Mesenchymal stem cell (in vitro differentiated cells and primary cell): Measurements from ENCODE around the gene BCORL1.

Experiments
- DNase-seq: peaks from one replicate; pipeline ENCODE4 v3.0.0-alpha.2; 2013
- H2AFZ ChIP-seq: one replicate; pipeline ENCODE4 v1.6.1; 2013; ENCODE audit warnings: low read depth, mild to moderate bottlenecking, control low read depth, inconsistent platforms, low read length, moderate library complexity
- H2AK5ac ChIP-seq: 2 replicates; pipeline ENCODE4 v1.6.1; 2013; ENCODE audit warnings: low read length, moderate library complexity, mild to moderate bottlenecking, inconsistent platforms; ENCODE audit not compliant: severe bottlenecking
- H2BK120ac ChIP-seq: one replicate; pipeline ENCODE4 v1.6.1; 2013; ENCODE audit warnings: low read depth, mild to moderate bottlenecking, inconsistent platforms, low read length, moderate library complexity
- H2BK12ac ChIP-seq, 2 experiments: one replicate each; pipeline ENCODE4 v1.6.1; 2013; ENCODE audit warnings: inconsistent platforms in 2 of 2, low read length in 2 of 2, mild to moderate bottlenecking in 2 of 2, moderate library complexity in 2 of 2, control low read depth in 1 of 2
- H2BK15ac ChIP-seq: one replicate; pipeline ENCODE4 v1.6.1; 2013; ENCODE audit warnings: mild to moderate bottlenecking, low read depth, inconsistent platforms; ENCODE audit not compliant: poor library complexity, severe bottlenecking
- H2BK5ac ChIP-seq: 2 replicates; pipeline ENCODE4 v1.6.1; 2013; ENCODE audit warnings: low read depth, mild to moderate bottlenecking, low read length, control low read depth, inconsistent platforms; ENCODE audit not compliant: poor library complexity, severe bottlenecking
- H3K14ac ChIP-seq, 2 experiments: one replicate each; pipeline ENCODE4 v1.6.1; 2013; ENCODE audit warnings: inconsistent platforms in 2 of 2, low read length in 2 of 2, control low read depth in 1 of 2, mild to moderate bottlenecking in 1 of 2, moderate library complexity in 1 of 2
- H3K18ac ChIP-seq, 2 experiments: one replicate each; pipeline ENCODE4 v1.6.1; 2013; ENCODE audit warnings: inconsistent platforms in 2 of 2, low read length in 2 of 2, control low read depth in 1 of 2, low read depth in 1 of 2, mild to moderate bottlenecking in 1 of 2
- H3K23ac ChIP-seq, 2 experiments: one replicate each; pipeline ENCODE4 v1.6.1; 2013; ENCODE audit warnings: inconsistent platforms in 2 of 2, low read length in 2 of 2, mild to moderate bottlenecking in 2 of 2, moderate library complexity in 2 of 2, control low read depth in 1 of 2
- H3K27ac ChIP-seq: 2 replicates; pipeline ENCODE4 v1.5.1; 2013; ENCODE audit warnings: mild to moderate bottlenecking, moderate library complexity, low read length, control low read depth, inconsistent platforms; ENCODE audit not compliant: poor library complexity, severe bottlenecking
- H3K27me3 ChIP-seq, 2 experiments: 2 replicates each; pipeline versions ENCODE4 v1.6.1 to v1.7.0; 2013; ENCODE audit warnings: low read length in 2 of 2, mild to moderate bottlenecking in 2 of 2, moderate library complexity in 2 of 2, control low read depth in 1 of 2, inconsistent platforms in 1 of 2; ENCODE audit not compliant: control insufficient read depth in 1 of 2, insufficient read depth in 1 of 2
- H3K36me3 ChIP-seq, 2 experiments: 2 replicates each; pipeline versions ENCODE4 v1.6.1 to v1.7.0; 2013; ENCODE audit warnings: low read length in 2 of 2, control low read depth in 1 of 2, inconsistent platforms in 1 of 2, low read depth in 1 of 2, mild to moderate bottlenecking in 1 of 2; ENCODE audit not compliant: insufficient read depth in 2 of 2, control insufficient read depth in 1 of 2
- H3K4ac ChIP-seq, 2 experiments: one replicate each; pipeline ENCODE4 v1.6.1; 2013; ENCODE audit warnings: inconsistent platforms in 2 of 2, low read length in 2 of 2, mild to moderate bottlenecking in 2 of 2, moderate library complexity in 2 of 2, control low read depth in 1 of 2, low read depth in 1 of 2
- H3K4me1 ChIP-seq: 2 replicates; pipeline ENCODE4 v1.6.1; 2013; ENCODE audit warnings: low read depth, low read length, control low read depth; ENCODE audit not compliant: control insufficient read depth, insufficient read depth
- H3K4me2 ChIP-seq: 2 replicates; pipeline ENCODE4 v1.6.1; 2013; ENCODE audit warnings: low read length, mild to moderate bottlenecking, inconsistent platforms; ENCODE audit not compliant: poor library complexity, severe bottlenecking
- H3K4me3 ChIP-seq, 2 experiments: 2 replicates each; pipeline versions ENCODE4 v1.5.1 to v1.7.0; 2013; ENCODE audit warnings: low read length in 2 of 2, mild to moderate bottlenecking in 2 of 2, control low read depth in 1 of 2, low read depth in 1 of 2; ENCODE audit not compliant: insufficient read depth in 1 of 2
- H3K79me1 ChIP-seq: replicated peaks from 2 replicates; pipeline ENCODE4 v1.6.1; 2013; ENCODE audit warnings: mild to moderate bottlenecking, control low read depth, low read length, inconsistent platforms; ENCODE audit not compliant: poor library complexity, severe bottlenecking
- H3K9ac ChIP-seq: 2 replicates; pipeline ENCODE4 v1.7.0; 2013; ENCODE audit warnings: mild to moderate bottlenecking, low read length, moderate library complexity
- H3K9me3 ChIP-seq: 2 replicates; pipeline ENCODE4 v1.7.0; 2013; ENCODE audit warnings: mild to moderate bottlenecking, low read length; ENCODE audit not compliant: control insufficient read depth
- H4K8ac ChIP-seq: one replicate; pipeline ENCODE4 v1.6.1; 2013; ENCODE audit warnings: inconsistent platforms, mild to moderate bottlenecking, low read length, moderate library complexity
- H4K91ac ChIP-seq: one replicate; pipeline ENCODE4 v1.6.1; 2013; ENCODE audit warnings: mild to moderate bottlenecking, low read length, inconsistent platforms
- WGBS: methylation state at CpG from one replicate; pipeline ENCODE4 v1.1.7; 2013; ENCODE audit warnings: mixed read lengths; 5-methylcytosine and 5-hydroxymethylcytosine counted together

Gene BCORL1

DNA sequence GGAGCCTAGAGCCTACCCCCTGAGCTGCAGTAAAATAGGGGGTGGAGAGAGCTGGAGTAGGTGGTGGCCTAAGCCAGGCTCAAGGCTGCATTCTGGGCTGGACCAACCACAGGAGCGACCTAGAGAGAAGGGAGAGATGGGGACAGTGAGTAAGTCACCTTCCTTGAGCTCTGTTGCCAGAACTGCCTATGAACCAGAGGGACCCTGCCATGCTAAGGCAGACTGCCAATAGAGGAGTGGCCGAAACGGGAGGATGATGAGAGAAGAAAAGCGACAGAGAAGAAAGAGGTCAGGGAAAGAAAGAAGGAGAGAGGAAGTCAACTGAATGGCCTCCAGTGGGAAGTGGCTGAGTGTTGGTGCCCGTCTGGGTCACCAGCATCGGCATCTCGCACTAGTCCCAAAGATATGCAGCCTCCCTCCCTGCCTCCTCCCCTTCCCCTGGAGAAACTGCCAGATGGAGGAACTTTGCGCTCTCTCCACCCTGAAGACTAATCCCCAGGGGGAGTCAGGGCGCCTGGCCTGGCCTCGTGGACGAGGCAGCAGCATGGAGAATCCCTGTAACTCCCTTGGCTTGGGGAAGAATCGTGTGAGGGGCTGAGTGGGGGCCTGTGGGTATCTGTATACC, 99.1 kb downstream of the BCORL1 start:
- DNase-seq, result no peak
- H2AK5ac ChIP-seq, result no peak overlapping the region
- H3K4me1 ChIP-seq, result peaks cover 34% of the 10 kb centered on the region
- H3K27ac ChIP-seq, result no peak overlapping the region
- WGBS, result 74% methylated on average over 9 of the region's 12 CpGs
- peak overlapping the region in 1 of 2 experiments; percentile 15 for H2BK12ac ChIP-seq
- H2AFZ ChIP-seq, result no peak overlapping the region
- H3K18ac ChIP-seq, result peak overlapping the region in 1 of 2 experiments; percentile 43
- H3K14ac ChIP-seq, result no peak overlapping the region
- peaks cover 7% of the 10 kb centered on the region for H3K79me1 ChIP-seq
- no peak overlapping the region for H4K91ac ChIP-seq
- no peak overlapping the region for H2BK5ac ChIP-seq
- no peaks in the 10 kb centered on the region for H3K9me3 ChIP-seq
- no peak overlapping the region for H3K4ac ChIP-seq
- no peak overlapping the region for H2BK15ac ChIP-seq
- H3K27me3 ChIP-seq, result peaks cover 0 to 12% of the 10 kb centered on the region in 2 experiments
- no peak overlapping the region for H3K4me2 ChIP-seq
- H3K36me3 ChIP-seq, result peaks cover 5 to 37% of the 10 kb centered on the region in 2 experiments
- H4K8ac ChIP-seq, result no peak overlapping the region
- H3K4me3 ChIP-seq, result peak overlapping the region in 1 of 2 experiments; percentile 64
- H3K9ac ChIP-seq, result peak overlapping the region; percentile 62
- no peak overlapping the region for H3K23ac ChIP-seq
- H2BK120ac ChIP-seq, result no peak overlapping the region

DNA sequence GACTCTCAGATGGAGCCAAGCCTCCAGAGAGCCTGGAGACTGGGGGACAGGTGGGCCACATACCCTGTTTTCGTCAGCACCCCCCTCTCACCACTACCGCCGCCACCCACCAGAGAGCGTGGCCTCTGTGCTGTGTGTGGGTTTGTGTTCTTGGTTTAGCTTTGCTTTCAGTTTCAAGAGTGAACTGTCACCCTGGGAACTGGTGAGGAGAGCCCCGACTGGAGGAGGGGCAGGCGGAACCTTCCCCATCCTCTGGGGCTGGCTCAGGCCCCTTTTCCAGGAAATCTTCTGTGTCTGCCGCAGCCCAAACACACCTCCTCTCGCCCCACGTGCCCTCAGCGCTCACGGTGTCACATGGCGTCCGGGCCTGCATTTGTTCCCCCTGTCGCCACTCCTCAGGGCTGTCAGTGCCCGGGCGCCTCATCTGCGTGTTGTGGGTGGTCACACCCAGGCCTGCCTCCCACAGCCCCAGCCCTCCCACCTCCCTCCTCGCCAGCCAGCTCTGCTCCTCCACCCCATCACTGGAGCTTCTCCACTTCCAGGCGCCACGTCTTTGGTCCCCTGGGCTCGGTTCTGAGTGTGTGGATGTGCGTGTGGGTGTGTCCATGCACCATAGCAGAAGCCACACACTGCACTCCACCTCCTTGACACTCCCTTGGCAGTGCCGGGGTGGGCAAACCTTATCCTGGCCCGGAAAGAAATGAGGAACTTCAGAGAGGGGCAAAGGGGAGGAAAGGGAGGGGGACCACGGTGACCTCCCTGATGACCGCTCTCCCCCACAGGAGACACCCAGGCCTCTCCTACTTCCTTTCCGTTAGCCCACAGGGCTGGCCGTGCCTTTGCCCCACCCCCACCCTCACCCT, 100.0 kb downstream of the BCORL1 start:
- Histone ChIP-seq H3K9me3 (no peaks in the 10 kb centered on the region), H3K23ac (no peak overlapping the region), H3K4me3 (peak overlapping the region in 1 of 2 experiments; percentile 64), H2BK5ac (no peak overlapping the region), H2BK120ac (peak overlapping the region; percentile 34), H3K27me3 (peaks cover 0 to 12% of the 10 kb centered on the region in 2 experiments), H3K4ac (no peak overlapping the region), H3K18ac (peak overlapping the region; percentile 44 to 75), H2BK15ac (no peak overlapping the region), H2AK5ac (no peak overlapping the region), H3K4me1 (peaks cover 38% of the 10 kb centered on the region), H3K36me3 (peaks cover 5 to 37% of the 10 kb centered on the region in 2 experiments), H3K14ac (no peak overlapping the region), H3K27ac (no peak overlapping the region), H4K91ac (peak overlapping the region; percentile 61), H2BK12ac (peak overlapping the region in 1 of 2 experiments; percentile 15), H3K79me1 (peaks cover 9% of the 10 kb centered on the region), H2AFZ (no peak overlapping the region), H3K4me2 (no peak overlapping the region), H3K9ac (peak overlapping the region; percentile 62), H4K8ac (peak overlapping the region; percentile 77)
- peak; percentile 46 for DNase-seq
- 67% methylated on average over 9 of the region's 28 CpGs for WGBS

DNA sequence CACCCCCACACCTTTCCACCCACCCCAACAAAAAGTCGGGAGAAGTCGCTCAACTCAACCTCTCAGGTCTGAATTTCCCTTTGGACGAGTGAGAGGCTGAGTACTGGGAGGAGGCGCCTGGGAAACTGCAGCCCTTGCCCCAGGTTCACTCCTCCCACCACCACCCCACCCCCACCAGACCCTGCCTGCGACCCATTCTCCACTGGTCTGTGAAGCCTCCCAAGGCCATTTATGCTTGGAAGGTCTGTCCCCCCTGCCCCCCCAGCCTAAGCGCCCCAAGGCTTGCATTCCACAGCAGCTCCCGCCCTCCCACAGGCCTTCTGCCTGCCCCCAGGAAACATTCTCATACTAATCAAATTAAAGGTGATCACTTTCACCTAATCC, 100.7 kb downstream of the BCORL1 start:
- H4K91ac ChIP-seq, result no peak overlapping the region
- no peak overlapping the region for H3K4me2 ChIP-seq
- H2BK15ac ChIP-seq, result no peak overlapping the region
- H3K79me1 ChIP-seq, result peaks cover 9% of the 10 kb centered on the region
- H3K27me3 ChIP-seq, result peaks cover 0 to 12% of the 10 kb centered on the region in 2 experiments
- H3K9me3 ChIP-seq, result no peaks in the 10 kb centered on the region
- peaks cover 38% of the 10 kb centered on the region for H3K4me1 ChIP-seq
- WGBS, result 52% methylated on average over 5 of the region's 7 CpGs
- peaks cover 5 to 37% of the 10 kb centered on the region in 2 experiments for H3K36me3 ChIP-seq
- H3K9ac ChIP-seq, result no peak overlapping the region
- no peak overlapping the region for H2BK5ac ChIP-seq
- H2BK120ac ChIP-seq, result peak overlapping the region; percentile 34
- no peak overlapping the region for H3K14ac ChIP-seq
- H3K4ac ChIP-seq, result no peak overlapping the region
- H4K8ac ChIP-seq, result no peak overlapping the region
- no peak overlapping the region for H2BK12ac ChIP-seq
- no peak overlapping the region for H3K27ac ChIP-seq
- H2AFZ ChIP-seq, result no peak overlapping the region
- H3K18ac ChIP-seq, result no peak overlapping the region
- DNase-seq, result no peak
- no peak overlapping the region for H2AK5ac ChIP-seq
- no peak overlapping the region for H3K23ac ChIP-seq
- H3K4me3 ChIP-seq, result no peak overlapping the region
